ENCODE data around the gene KLF2. TPM values are rescaled to one million over a fixed set of nuclear protein-coding genes. Genes with fewer than 3 reads are reported as not detected.
A peak's percentile ranks its signal among the peaks of the same experiment; 100 is the strongest.

KLF2 gene
- total RNA-seq, 2 experiments from 2014 or later, result 1,201 to 1,291 TPM

DNA sequence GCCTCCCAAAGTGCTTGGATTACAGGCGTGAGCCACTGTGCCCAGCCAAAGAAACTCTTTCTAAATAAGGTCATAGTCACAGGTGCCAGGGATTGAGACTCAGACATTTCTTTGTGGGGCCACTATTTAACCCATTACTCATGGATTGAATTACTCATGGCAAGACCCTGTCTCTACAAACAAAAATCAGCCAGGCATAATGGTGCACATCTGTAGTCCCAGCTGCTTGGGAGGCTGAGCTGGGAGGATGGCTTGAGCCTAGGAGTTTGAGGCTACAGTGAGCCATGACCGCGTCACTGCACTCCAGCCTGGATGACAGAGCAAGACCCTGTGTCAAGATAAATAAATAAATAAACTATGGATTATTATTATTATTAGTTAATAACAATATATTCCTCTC lies 3.6 kb upstream of the KLF2 start:
- no peaks in the 10 kb centered on the region for H3K9me3 Mint-ChIP-seq
- H3K27me3 ChIP-seq (ENCODE audit: control insufficient read depth in 1 of 2, insufficient read depth in 2 of 2, low read length in 2 of 2), result no peaks in the 10 kb centered on the region
- TF ChIP-seq, protein P1, sequence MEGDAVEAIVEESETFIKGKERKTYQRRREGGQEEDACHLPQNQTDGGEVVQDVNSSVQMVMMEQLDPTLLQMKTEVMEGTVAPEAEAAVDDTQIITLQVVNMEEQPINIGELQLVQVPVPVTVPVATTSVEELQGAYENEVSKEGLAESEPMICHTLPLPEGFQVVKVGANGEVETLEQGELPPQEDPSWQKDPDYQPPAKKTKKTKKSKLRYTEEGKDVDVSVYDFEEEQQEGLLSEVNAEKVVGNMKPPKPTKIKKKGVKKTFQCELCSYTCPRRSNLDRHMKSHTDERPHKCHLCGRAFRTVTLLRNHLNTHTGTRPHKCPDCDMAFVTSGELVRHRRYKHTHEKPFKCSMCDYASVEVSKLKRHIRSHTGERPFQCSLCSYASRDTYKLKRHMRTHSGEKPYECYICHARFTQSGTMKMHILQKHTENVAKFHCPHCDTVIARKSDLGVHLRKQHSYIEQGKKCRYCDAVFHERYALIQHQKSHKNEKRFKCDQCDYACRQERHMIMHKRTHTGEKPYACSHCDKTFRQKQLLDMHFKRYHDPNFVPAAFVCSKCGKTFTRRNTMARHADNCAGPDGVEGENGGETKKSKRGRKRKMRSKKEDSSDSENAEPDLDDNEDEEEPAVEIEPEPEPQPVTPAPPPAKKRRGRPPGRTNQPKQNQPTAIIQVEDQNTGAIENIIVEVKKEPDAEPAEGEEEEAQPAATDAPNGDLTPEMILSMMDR (IDR thresholded peaks at IDR 0.05), result no peak
- peaks cover 3% of the 10 kb centered on the region for H3K36me3 ChIP-seq (ENCODE audit: insufficient read depth, low read length)
- H3K4me3 Mint-ChIP-seq, result no peak overlapping the region
- peaks cover 11% of the 10 kb centered on the region for H3K36me3 Mint-ChIP-seq (ENCODE audit: low read depth)
- DNase-seq, result no peak
- peak overlapping the region; percentile 91 for H3K27ac Mint-ChIP-seq
- intact Hi-C loops (cut with DNase I, micrococcal nuclease), result loop anchor here (5.0 kb wide), 5 partner anchors 39 to 244 kb away; partner anchors contain the start of genes AP1M1 (in 1 of the 2) and TPM4 (in 1 of the 2)
- peaks cover 3% of the 10 kb centered on the region for H3K27me3 Mint-ChIP-seq
- ATAC-seq (ENCODE audit: poor library complexity), result no peak
- no peak overlapping the region for H3K4me3 ChIP-seq (ENCODE audit: low read length)
- POLR2A ChIA-PET, result interaction anchor here (31.1 kb wide), 1 partner anchor 48 kb away, joined by 3819 read pairs; no protein-coding TSS in a partner anchor
- H3K27ac ChIP-seq (ENCODE audit: low read depth in 1 of 2, low read length in 2 of 2), result no peak overlapping the region
- no peaks in the 10 kb centered on the region for H3K9me3 ChIP-seq (ENCODE audit: control insufficient read depth in 1 of 2, insufficient read depth in 1 of 2, low read length in 2 of 2)
- H3K4me1 Mint-ChIP-seq (ENCODE audit: low read depth), result peaks cover 50% of the 10 kb centered on the region
- peaks cover 34% of the 10 kb centered on the region for H3K4me1 ChIP-seq (ENCODE audit: insufficient read depth, low read length)
- CTCF ChIA-PET, result no interaction called here

DNA sequence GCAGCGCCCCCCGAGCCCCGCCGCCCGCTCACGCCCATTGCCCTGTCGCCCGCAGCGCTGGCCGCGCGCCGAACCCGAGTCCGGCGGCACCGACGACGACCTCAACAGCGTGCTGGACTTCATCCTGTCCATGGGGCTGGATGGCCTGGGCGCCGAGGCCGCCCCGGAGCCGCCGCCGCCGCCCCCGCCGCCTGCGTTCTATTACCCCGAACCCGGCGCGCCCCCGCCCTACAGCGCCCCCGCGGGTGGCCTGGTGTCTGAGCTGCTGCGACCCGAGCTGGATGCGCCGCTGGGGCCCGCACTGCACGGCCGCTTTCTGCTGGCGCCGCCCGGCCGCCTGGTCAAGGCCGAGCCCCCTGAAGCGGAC lies 518 bp downstream of the KLF2 start:
- no peaks in the 10 kb centered on the region for H3K27me3 ChIP-seq (ENCODE audit: control insufficient read depth in 1 of 2, insufficient read depth in 2 of 2, low read length in 2 of 2)
- peaks cover 43% of the 10 kb centered on the region for H3K36me3 ChIP-seq (ENCODE audit: insufficient read depth, low read length)
- Mint-ChIP-seq H3K27me3 (peaks cover 24% of the 10 kb centered on the region), H3K4me1 (ENCODE audit: low read depth) (peaks cover 64% of the 10 kb centered on the region), H3K4me3 (peak overlapping the region; percentile 83), H3K9me3 (no peaks in the 10 kb centered on the region), H3K27ac (peak overlapping the region; percentile 91), H3K36me3 (ENCODE audit: low read depth) (peaks cover 53% of the 10 kb centered on the region)
- peak overlapping the region; percentile 83 to 84 for H3K27ac ChIP-seq (ENCODE audit: low read depth in 1 of 2, low read length in 2 of 2)
- intact Hi-C loops (cut with DNase I, micrococcal nuclease), result loop anchor here in 1 of 2 experiments (1.0 kb wide), 1 partner anchor 58 kb away; no protein-coding TSS in a partner anchor
- TF ChIP-seq, protein P1 (IDR thresholded peaks at IDR 0.05), result no peak
- DNase-seq, result peak in 10 of 14 experiments; percentile 38 to 79 (median 56)
- ChIA-PET CTCF (interaction anchor here (1.3 to 3.0 kb wide), 3 partner anchors 41 to 58 kb away, joined by 4 to 16 read pairs (median 7); no protein-coding TSS in a partner anchor), POLR2A (interaction anchor here (0.6 to 31.1 kb wide), 30 partner anchors 9 to 1956 kb away, joined by 3 to 3819 read pairs (median 6); partner anchors contain the start of genes AP1M1, DNAJB1, FAM32A and JUND)
- no peaks in the 10 kb centered on the region for H3K9me3 ChIP-seq (ENCODE audit: control insufficient read depth in 1 of 2, insufficient read depth in 1 of 2, low read length in 2 of 2)
- H3K4me1 ChIP-seq (ENCODE audit: insufficient read depth, low read length), result peaks cover 42% of the 10 kb centered on the region
- H3K4me3 ChIP-seq (ENCODE audit: low read length), result peak overlapping the region; percentile 59
- no peak for ATAC-seq (ENCODE audit: poor library complexity)

DNA sequence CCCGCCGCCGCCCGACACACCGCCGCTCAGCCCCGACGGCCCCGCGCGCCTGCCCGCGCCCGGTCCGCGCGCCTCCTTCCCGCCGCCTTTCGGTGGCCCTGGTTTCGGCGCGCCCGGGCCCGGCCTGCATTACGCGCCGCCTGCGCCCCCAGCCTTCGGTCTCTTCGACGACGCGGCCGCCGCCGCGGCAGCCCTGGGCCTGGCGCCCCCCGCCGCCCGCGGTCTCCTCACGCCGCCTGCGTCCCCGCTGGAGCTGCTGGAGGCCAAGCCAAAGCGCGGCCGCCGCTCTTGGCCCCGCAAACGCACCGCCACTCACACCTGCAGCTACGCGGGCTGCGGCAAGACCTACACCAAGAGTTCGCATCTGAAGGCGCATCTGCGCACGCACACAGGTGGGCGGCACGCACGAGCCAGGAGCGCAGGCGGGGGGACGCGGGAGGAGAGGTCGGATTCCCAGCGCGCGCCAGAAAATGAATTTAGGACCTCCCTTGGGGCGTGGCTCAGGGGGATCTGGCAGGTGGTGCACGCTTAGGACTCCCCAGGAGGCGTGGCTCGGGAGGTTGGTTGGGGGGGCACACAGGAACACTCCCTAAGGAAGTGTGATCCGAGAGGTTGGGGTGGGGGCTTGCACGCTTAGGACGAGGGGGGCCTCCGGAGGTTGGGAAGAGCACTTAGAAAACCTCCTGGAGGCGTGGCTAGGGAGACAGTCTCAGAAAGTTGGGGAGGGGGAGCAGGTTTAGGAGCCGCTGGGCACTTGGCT lies 1.2 kb downstream of the KLF2 start:
- intact Hi-C loops (cut with DNase I, micrococcal nuclease), result loop anchor here in 1 of 2 experiments (1.0 kb wide), 2 partner anchors 45 to 57 kb away; no protein-coding TSS in a partner anchor
- H3K4me1 Mint-ChIP-seq (ENCODE audit: low read depth), result peaks cover 66% of the 10 kb centered on the region
- CTCF ChIA-PET, result interaction anchor here (1.3 to 3.0 kb wide), 3 partner anchors 40 to 57 kb away, joined by 4 to 16 read pairs (median 7); no protein-coding TSS in a partner anchor
- H3K27me3 Mint-ChIP-seq, result peaks cover 24% of the 10 kb centered on the region
- TF ChIP-seq, protein P1 (IDR thresholded peaks at IDR 0.05), result no peak
- H3K4me3 ChIP-seq (ENCODE audit: low read length), result peak overlapping the region; percentile 98
- no peak for ATAC-seq (ENCODE audit: poor library complexity)
- peak overlapping the region; percentile 97 for H3K27ac Mint-ChIP-seq
- no peaks in the 10 kb centered on the region for H3K27me3 ChIP-seq (ENCODE audit: control insufficient read depth in 1 of 2, insufficient read depth in 2 of 2, low read length in 2 of 2)
- no peaks in the 10 kb centered on the region for H3K9me3 Mint-ChIP-seq
- peaks cover 44% of the 10 kb centered on the region for H3K36me3 ChIP-seq (ENCODE audit: insufficient read depth, low read length)
- POLR2A ChIA-PET, result interaction anchor here (1.0 to 31.1 kb wide), 7 partner anchors 13 to 489 kb away, joined by 6 to 3819 read pairs (median 38); partner anchors contain the start of gene FAM32A
- no peaks in the 10 kb centered on the region for H3K9me3 ChIP-seq (ENCODE audit: control insufficient read depth in 1 of 2, insufficient read depth in 1 of 2, low read length in 2 of 2)
- peaks cover 57% of the 10 kb centered on the region for H3K36me3 Mint-ChIP-seq (ENCODE audit: low read depth)
- peaks cover 49% of the 10 kb centered on the region for H3K4me1 ChIP-seq (ENCODE audit: insufficient read depth, low read length)
- H3K27ac ChIP-seq (ENCODE audit: low read depth in 1 of 2, low read length in 2 of 2), result peak overlapping the region; percentile 77 to 94
- DNase-seq, result peak in 13 of 14 experiments; percentile 36 to 81 (median 62)
- H3K4me3 Mint-ChIP-seq, result peak overlapping the region; percentile 92
